SK-N-MC (cell line): ENCODE results near the gene CDH1.

Experiments
- EZH2 ChIP-seq: fragments of 200-600 bp; sonication (generic); IDR thresholded peaks from one replicate; pipeline ENCODE4 v1.6.1; 2017; ENCODE audit warnings: antibody characterized with exemption
- POLR2AphosphoS5 ChIP-seq: IDR thresholded peaks from 2 replicates; pipeline ENCODE4 v1.6.1; 2012; ENCODE audit warnings: mild to moderate bottlenecking, low read depth, low read length, borderline replicate concordance

GRCh38 chr16:68814516-68814915, 77.4 kb downstream of the CDH1 start:
- TF ChIP-seq POLR2AphosphoS5 (no peak), EZH2 (no peak)
